DMS153 (cell line): ENCODE results near the gene RECQL5.

Experiments
- DNase-seq: peaks from one replicate; lab custom pipeline; 2025; lab: John Stamatoyannopoulos, UW

Gene RECQL5

GRCh38 chr17:75688209-75688825, 21.4 kb upstream of the RECQL5 start:
- no peak for DNase-seq

- no peak for DNase-seq
These were observed 18.5 kb upstream of the RECQL5 start for GRCh38 chr17:75685499-75685898.

- no peak for DNase-seq
These were observed 18.0 kb upstream of the RECQL5 start for GRCh38 chr17:75684924-75685323.

DNA sequence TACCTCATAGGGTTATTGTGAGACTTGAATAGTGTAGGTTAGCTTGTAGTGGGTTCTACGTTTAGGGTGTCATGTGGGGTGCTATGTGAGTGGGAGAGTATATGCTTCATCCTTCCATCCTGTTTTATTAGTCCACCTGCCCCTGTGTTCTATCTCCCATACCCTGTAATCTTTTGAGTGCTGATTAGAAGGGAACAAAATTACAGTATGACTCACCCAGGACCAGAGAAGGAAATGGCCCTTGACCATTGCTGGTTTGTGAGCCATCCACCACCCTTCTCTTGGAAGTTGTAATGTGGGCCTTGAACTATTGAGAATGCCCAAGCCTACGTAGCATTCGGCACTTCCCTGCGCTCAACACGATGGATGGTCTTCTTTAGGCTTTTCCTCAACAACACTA, 17.3 kb upstream of the RECQL5 start:
- no peak for DNase-seq

GRCh38 chr17:75683583-75683982, 16.6 kb upstream of the RECQL5 start:
- no peak for DNase-seq

GRCh38 chr17:75681289-75681688, 14.3 kb upstream of the RECQL5 start:
- no peak for DNase-seq

GRCh38 chr17:75680431-75680830, 13.5 kb upstream of the RECQL5 start:
- DNase-seq: no peak

- peak; percentile 67 for DNase-seq
These were observed 12.8 kb upstream of the RECQL5 start for GRCh38 chr17:75679706-75680211.

- DNase-seq: no peak
These were observed 9.5 kb upstream of the RECQL5 start for GRCh38 chr17:75676461-75676860.

GRCh38 chr17:75673487-75673886, 6.5 kb upstream of the RECQL5 start:
- no peak for DNase-seq

- DNase-seq: no peak
These were observed 5.1 kb upstream of the RECQL5 start for GRCh38 chr17:75672011-75672410.

DNA sequence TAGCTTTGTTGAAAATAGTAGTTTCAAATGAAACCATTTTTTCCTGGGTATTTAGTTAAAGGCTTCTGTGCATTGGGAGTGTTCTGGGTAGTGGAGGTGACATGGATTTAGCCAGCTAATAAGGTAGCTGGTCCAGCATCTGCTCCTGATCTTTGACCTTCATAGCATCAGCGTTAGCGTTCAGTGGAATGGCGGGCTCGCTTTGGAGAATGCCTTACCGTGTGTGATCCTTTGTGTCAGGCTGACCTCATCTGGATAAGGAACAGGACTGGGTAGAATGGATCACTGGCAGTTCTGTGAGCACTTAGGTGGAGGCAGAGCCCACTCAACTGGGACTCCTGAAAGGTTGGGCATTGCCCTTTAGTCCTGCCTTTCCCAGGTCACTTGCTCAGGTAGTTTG, 3.9 kb upstream of the RECQL5 start:
- DNase-seq: no peak

DNA sequence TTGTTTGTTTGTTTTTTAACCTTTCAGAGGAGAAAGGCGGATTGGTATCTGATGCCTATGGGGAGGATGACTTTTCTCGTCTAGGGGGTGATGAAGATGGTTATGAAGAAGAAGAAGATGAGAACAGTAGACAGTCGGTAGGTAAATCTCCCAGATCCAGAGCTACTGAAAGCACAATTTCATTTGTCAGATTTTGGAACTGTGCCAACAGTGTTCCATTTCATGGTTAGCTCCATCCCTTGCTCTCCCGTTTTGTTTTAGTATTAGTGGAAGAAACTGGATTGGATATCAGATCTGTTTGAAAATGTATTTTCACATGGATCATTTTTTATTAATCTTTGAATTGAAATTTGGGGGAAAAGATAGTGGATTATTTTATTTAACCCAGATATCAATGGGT, 1.5 kb upstream of the RECQL5 start:
- no peak for DNase-seq

DNA sequence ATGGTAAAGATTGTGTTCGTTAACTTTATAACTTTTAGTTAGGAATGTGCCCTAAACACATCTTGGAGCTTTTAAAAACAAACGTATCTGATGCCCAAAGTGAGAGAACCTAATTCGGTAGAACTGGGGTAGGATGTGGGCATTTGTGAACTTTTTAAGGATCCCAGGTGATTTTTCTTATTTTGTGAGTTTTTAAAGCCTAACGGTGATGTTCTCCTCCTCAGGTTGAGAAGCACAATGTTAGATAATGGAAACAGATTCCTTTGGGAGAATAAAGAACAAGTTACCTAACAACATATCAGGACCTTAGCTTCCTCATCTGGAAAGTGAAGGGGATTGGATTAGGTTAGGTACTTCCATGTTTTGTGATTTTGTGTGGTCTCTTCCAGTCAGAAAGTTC, 871 bp upstream of the RECQL5 start:
- DNase-seq: no peak

GRCh38 chr17:75665981-75666380, 973 bp downstream of the RECQL5 start:
- no peak for DNase-seq

DNA sequence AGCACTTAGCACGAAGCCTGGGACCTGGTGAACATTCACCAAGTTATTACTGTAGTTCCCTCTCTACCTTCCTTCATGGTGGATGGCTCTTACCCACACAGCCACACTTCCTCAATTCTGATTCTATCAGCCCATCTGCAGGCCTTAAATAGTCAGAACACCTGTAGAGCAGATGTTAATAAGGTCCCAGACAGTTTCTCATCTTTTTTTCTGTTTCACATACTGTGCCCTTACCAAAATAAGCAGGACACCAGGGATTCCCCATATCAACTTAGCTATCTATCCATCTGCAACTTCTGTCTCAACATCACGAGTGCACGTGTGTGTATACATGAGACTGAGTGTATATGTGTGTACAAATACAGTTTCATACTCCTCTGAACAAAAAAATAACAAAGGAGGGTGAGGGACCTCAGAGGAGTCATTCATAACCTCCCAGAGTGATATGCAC, 2.8 kb downstream of the RECQL5 start:
- DNase-seq: no peak

GRCh38 chr17:75662511-75662910, 4.4 kb downstream of the RECQL5 start:
- no peak for DNase-seq

DNA sequence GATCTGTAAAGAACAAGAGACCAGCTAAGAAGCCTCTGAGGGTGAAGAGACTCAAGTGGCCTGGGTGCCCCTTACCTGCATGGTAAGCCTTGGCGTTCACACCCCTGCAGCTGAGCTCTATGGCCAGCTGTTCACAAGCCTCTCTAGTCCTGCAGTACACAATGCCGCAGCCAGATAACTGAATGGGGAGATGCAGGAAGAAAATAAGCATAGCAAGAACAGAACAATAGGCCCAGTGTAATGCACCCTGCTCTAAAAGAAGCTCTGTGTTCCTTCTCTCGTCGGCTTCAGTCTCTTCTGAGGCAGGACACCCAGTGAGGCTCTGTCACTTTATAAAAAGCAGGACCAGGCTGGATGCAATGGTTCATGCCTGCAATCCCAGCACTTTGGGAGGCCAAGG, 5.4 kb downstream of the RECQL5 start:
- DNase-seq: no peak

GRCh38 chr17:75658237-75658636, 8.7 kb downstream of the RECQL5 start:
- no peak for DNase-seq

GRCh38 chr17:75654176-75654575, 12.8 kb downstream of the RECQL5 start:
- DNase-seq: no peak

- no peak for DNase-seq
These were observed 13.9 kb downstream of the RECQL5 start for GRCh38 chr17:75652934-75653549.

GRCh38 chr17:75652341-75652740, 14.6 kb downstream of the RECQL5 start:
- no peak for DNase-seq

DNA sequence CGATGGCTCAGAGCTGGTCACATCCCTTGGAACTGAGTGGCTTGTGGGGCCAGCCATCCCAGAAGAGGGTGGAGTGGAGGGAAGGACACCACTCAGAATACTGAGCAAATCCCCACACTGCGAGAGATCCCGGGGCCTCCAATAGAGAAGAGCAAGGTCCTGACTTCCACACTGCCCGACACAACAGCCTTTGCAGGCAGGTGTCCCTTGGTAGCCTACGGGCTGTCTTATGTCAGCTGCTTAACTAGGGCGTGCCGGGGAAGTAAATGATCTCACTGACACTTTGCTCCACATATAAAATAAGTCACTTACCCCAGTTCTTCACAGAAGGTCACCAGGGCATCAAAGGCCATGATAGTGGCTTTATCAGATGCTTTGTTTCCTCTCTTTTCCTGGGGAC, 16.1 kb downstream of the RECQL5 start:
- DNase-seq: no peak

GRCh38 chr17:75649687-75650086, 17.3 kb downstream of the RECQL5 start:
- no peak for DNase-seq
